ENCODE data around the gene ACCSL.

The ACCSL gene

GRCh38 chr11:44072757-44073658 is 25.2 kb downstream of the ACCSL start:
- H3K9me3 ChIP-seq (ENCODE audit: control insufficient read depth in 2 of 2, low read length in 2 of 2) = no peaks in the 10 kb centered on the region
- H3K4me3 ChIP-seq (ENCODE audit: low read length in 2 of 2) = no peak overlapping the region
- no peaks in the 10 kb centered on the region for H3K4me1 ChIP-seq (ENCODE audit: control insufficient read depth in 2 of 2, insufficient read depth in 2 of 2, low read length in 2 of 2)
- no peak overlapping the region for H3K9ac ChIP-seq (ENCODE audit: low read depth in 1 of 2, low read length in 2 of 2)
- H3K27ac ChIP-seq (ENCODE audit: low read depth in 2 of 2, low read length in 2 of 2) = no peak overlapping the region
- peaks cover 7 to 11% of the 10 kb centered on the region in 2 donors for H3K36me3 ChIP-seq (ENCODE audit: control insufficient read depth in 2 of 2, insufficient read depth in 2 of 2, low read length in 2 of 2)
- H3K27me3 ChIP-seq (ENCODE audit: control insufficient read depth in 2 of 2, insufficient read depth in 2 of 2, low read length in 2 of 2) = no peaks in the 10 kb centered on the region

- peaks cover 7 to 11% of the 10 kb centered on the region in 2 donors for H3K36me3 ChIP-seq (ENCODE audit: control insufficient read depth in 2 of 2, insufficient read depth in 2 of 2, low read length in 2 of 2)
Observed at GRCh38 chr11:44078794-44079193, 31.0 kb downstream of the ACCSL start.

GRCh38 chr11:44079376-44079775 is 31.6 kb downstream of the ACCSL start:
- H3K4me1 ChIP-seq (ENCODE audit: control insufficient read depth in 2 of 2, insufficient read depth in 2 of 2, low read length in 2 of 2) = no peaks in the 10 kb centered on the region
- no peaks in the 10 kb centered on the region for H3K9me3 ChIP-seq (ENCODE audit: control insufficient read depth in 2 of 2, low read length in 2 of 2)
- H3K27ac ChIP-seq (ENCODE audit: low read depth in 2 of 2, low read length in 2 of 2) = no peak overlapping the region
- no peak overlapping the region for H3K4me3 ChIP-seq (ENCODE audit: low read length in 2 of 2)
- H3K27me3 ChIP-seq (ENCODE audit: control insufficient read depth in 2 of 2, insufficient read depth in 2 of 2, low read length in 2 of 2) = no peaks in the 10 kb centered on the region
- H3K36me3 ChIP-seq (ENCODE audit: control insufficient read depth in 2 of 2, insufficient read depth in 2 of 2, low read length in 2 of 2) = peaks cover 7 to 11% of the 10 kb centered on the region in 2 donors
- no peak overlapping the region for H3K9ac ChIP-seq (ENCODE audit: low read depth in 1 of 2, low read length in 2 of 2)

More at GRCh38 chr11:44078794-44079193, 31.0 kb downstream of the ACCSL start:
- Histone ChIP-seq H3K9me3 (ENCODE audit: control insufficient read depth in 2 of 2, low read length in 2 of 2) (no peaks in the 10 kb centered on the region), H3K9ac (ENCODE audit: low read depth in 1 of 2, low read length in 2 of 2) (no peak overlapping the region), H3K27ac (ENCODE audit: low read depth in 2 of 2, low read length in 2 of 2) (no peak overlapping the region), H3K27me3 (ENCODE audit: control insufficient read depth in 2 of 2, insufficient read depth in 2 of 2, low read length in 2 of 2) (no peaks in the 10 kb centered on the region), H3K4me1 (ENCODE audit: control insufficient read depth in 2 of 2, insufficient read depth in 2 of 2, low read length in 2 of 2) (no peaks in the 10 kb centered on the region), H3K4me3 (ENCODE audit: low read length in 2 of 2) (no peak overlapping the region)

GRCh38 chr11:44080951-44081350 is 33.2 kb downstream of the ACCSL start:
- H3K27me3 ChIP-seq (ENCODE audit: control insufficient read depth in 2 of 2, insufficient read depth in 2 of 2, low read length in 2 of 2) = no peaks in the 10 kb centered on the region
- no peak overlapping the region for H3K9ac ChIP-seq (ENCODE audit: low read depth in 1 of 2, low read length in 2 of 2)
- H3K27ac ChIP-seq (ENCODE audit: low read depth in 2 of 2, low read length in 2 of 2) = no peak overlapping the region
- H3K4me3 ChIP-seq (ENCODE audit: low read length in 2 of 2) = no peak overlapping the region
- H3K36me3 ChIP-seq (ENCODE audit: control insufficient read depth in 2 of 2, insufficient read depth in 2 of 2, low read length in 2 of 2) = peaks cover under 1 to 5% of the 10 kb centered on the region in 2 donors
- no peaks in the 10 kb centered on the region for H3K4me1 ChIP-seq (ENCODE audit: control insufficient read depth in 2 of 2, insufficient read depth in 2 of 2, low read length in 2 of 2)
- H3K9me3 ChIP-seq (ENCODE audit: control insufficient read depth in 2 of 2, low read length in 2 of 2) = no peaks in the 10 kb centered on the region

GRCh38 chr11:44082645-44083044 is 34.9 kb downstream of the ACCSL start:
- no peaks in the 10 kb centered on the region for H3K4me1 ChIP-seq (ENCODE audit: control insufficient read depth in 2 of 2, insufficient read depth in 2 of 2, low read length in 2 of 2)
- H3K4me3 ChIP-seq (ENCODE audit: low read length in 2 of 2) = no peak overlapping the region
- no peaks in the 10 kb centered on the region for H3K27me3 ChIP-seq (ENCODE audit: control insufficient read depth in 2 of 2, insufficient read depth in 2 of 2, low read length in 2 of 2)
- no peak overlapping the region for H3K9ac ChIP-seq (ENCODE audit: low read depth in 1 of 2, low read length in 2 of 2)
- H3K9me3 ChIP-seq (ENCODE audit: control insufficient read depth in 2 of 2, low read length in 2 of 2) = no peaks in the 10 kb centered on the region
- H3K27ac ChIP-seq (ENCODE audit: low read depth in 2 of 2, low read length in 2 of 2) = no peak overlapping the region
- peaks cover 0 to 2% of the 10 kb centered on the region in 2 donors for H3K36me3 ChIP-seq (ENCODE audit: control insufficient read depth in 2 of 2, insufficient read depth in 2 of 2, low read length in 2 of 2)

GRCh38 chr11:44083433-44083832 is 35.7 kb downstream of the ACCSL start:
- Histone ChIP-seq H3K27ac (ENCODE audit: low read depth in 2 of 2, low read length in 2 of 2) (no peak overlapping the region), H3K9me3 (ENCODE audit: control insufficient read depth in 2 of 2, low read length in 2 of 2) (no peaks in the 10 kb centered on the region), H3K4me3 (ENCODE audit: low read length in 2 of 2) (no peak overlapping the region), H3K27me3 (ENCODE audit: control insufficient read depth in 2 of 2, insufficient read depth in 2 of 2, low read length in 2 of 2) (no peaks in the 10 kb centered on the region), H3K4me1 (ENCODE audit: control insufficient read depth in 2 of 2, insufficient read depth in 2 of 2, low read length in 2 of 2) (no peaks in the 10 kb centered on the region), H3K36me3 (ENCODE audit: control insufficient read depth in 2 of 2, insufficient read depth in 2 of 2, low read length in 2 of 2) (peaks cover 0 to 2% of the 10 kb centered on the region in 2 donors), H3K9ac (ENCODE audit: low read depth in 1 of 2, low read length in 2 of 2) (no peak overlapping the region)

- Histone ChIP-seq H3K27me3 (ENCODE audit: control insufficient read depth in 2 of 2, insufficient read depth in 2 of 2, low read length in 2 of 2) (no peaks in the 10 kb centered on the region), H3K9me3 (ENCODE audit: control insufficient read depth in 2 of 2, low read length in 2 of 2) (no peaks in the 10 kb centered on the region), H3K4me1 (ENCODE audit: control insufficient read depth in 2 of 2, insufficient read depth in 2 of 2, low read length in 2 of 2) (no peaks in the 10 kb centered on the region), H3K27ac (ENCODE audit: low read depth in 2 of 2, low read length in 2 of 2) (no peak overlapping the region), H3K4me3 (ENCODE audit: low read length in 2 of 2) (no peak overlapping the region), H3K36me3 (ENCODE audit: control insufficient read depth in 2 of 2, insufficient read depth in 2 of 2, low read length in 2 of 2) (peaks cover 0 to 2% of the 10 kb centered on the region in 2 donors), H3K9ac (ENCODE audit: low read depth in 1 of 2, low read length in 2 of 2) (no peak overlapping the region)
Observed at GRCh38 chr11:44083906-44084305, 36.1 kb downstream of the ACCSL start.

GRCh38 chr11:44085330-44085729 is 37.5 kb downstream of the ACCSL start:
- H3K27me3 ChIP-seq (ENCODE audit: control insufficient read depth in 2 of 2, insufficient read depth in 2 of 2, low read length in 2 of 2) = no peaks in the 10 kb centered on the region
- no peaks in the 10 kb centered on the region for H3K9me3 ChIP-seq (ENCODE audit: control insufficient read depth in 2 of 2, low read length in 2 of 2)
- no peak overlapping the region for H3K4me3 ChIP-seq (ENCODE audit: low read length in 2 of 2)
- peaks cover 0 to 2% of the 10 kb centered on the region in 2 donors for H3K36me3 ChIP-seq (ENCODE audit: control insufficient read depth in 2 of 2, insufficient read depth in 2 of 2, low read length in 2 of 2)
- no peaks in the 10 kb centered on the region for H3K4me1 ChIP-seq (ENCODE audit: control insufficient read depth in 2 of 2, insufficient read depth in 2 of 2, low read length in 2 of 2)
- no peak overlapping the region for H3K27ac ChIP-seq (ENCODE audit: low read depth in 2 of 2, low read length in 2 of 2)
- no peak overlapping the region for H3K9ac ChIP-seq (ENCODE audit: low read depth in 1 of 2, low read length in 2 of 2)

GRCh38 chr11:44088377-44088776 is 40.6 kb downstream of the ACCSL start:
- Histone ChIP-seq H3K27ac (ENCODE audit: low read depth in 2 of 2, low read length in 2 of 2) (no peak overlapping the region), H3K27me3 (ENCODE audit: control insufficient read depth in 2 of 2, insufficient read depth in 2 of 2, low read length in 2 of 2) (no peaks in the 10 kb centered on the region), H3K9ac (ENCODE audit: low read depth in 1 of 2, low read length in 2 of 2) (no peak overlapping the region), H3K4me3 (ENCODE audit: low read length in 2 of 2) (no peak overlapping the region), H3K9me3 (ENCODE audit: control insufficient read depth in 2 of 2, low read length in 2 of 2) (no peaks in the 10 kb centered on the region), H3K36me3 (ENCODE audit: control insufficient read depth in 2 of 2, insufficient read depth in 2 of 2, low read length in 2 of 2) (no peaks in the 10 kb centered on the region), H3K4me1 (ENCODE audit: control insufficient read depth in 2 of 2, insufficient read depth in 2 of 2, low read length in 2 of 2) (no peaks in the 10 kb centered on the region)

GRCh38 chr11:44088871-44089270 is 41.1 kb downstream of the ACCSL start:
- H3K27me3 ChIP-seq (ENCODE audit: control insufficient read depth in 2 of 2, insufficient read depth in 2 of 2, low read length in 2 of 2) = no peaks in the 10 kb centered on the region
- no peak overlapping the region for H3K9ac ChIP-seq (ENCODE audit: low read depth in 1 of 2, low read length in 2 of 2)
- H3K4me1 ChIP-seq (ENCODE audit: control insufficient read depth in 2 of 2, insufficient read depth in 2 of 2, low read length in 2 of 2) = no peaks in the 10 kb centered on the region
- H3K36me3 ChIP-seq (ENCODE audit: control insufficient read depth in 2 of 2, insufficient read depth in 2 of 2, low read length in 2 of 2) = no peaks in the 10 kb centered on the region
- no peak overlapping the region for H3K4me3 ChIP-seq (ENCODE audit: low read length in 2 of 2)
- H3K9me3 ChIP-seq (ENCODE audit: control insufficient read depth in 2 of 2, low read length in 2 of 2) = no peaks in the 10 kb centered on the region
- no peak overlapping the region for H3K27ac ChIP-seq (ENCODE audit: low read depth in 2 of 2, low read length in 2 of 2)
